ENCODE results near the gene DNAJB13.

DNA sequence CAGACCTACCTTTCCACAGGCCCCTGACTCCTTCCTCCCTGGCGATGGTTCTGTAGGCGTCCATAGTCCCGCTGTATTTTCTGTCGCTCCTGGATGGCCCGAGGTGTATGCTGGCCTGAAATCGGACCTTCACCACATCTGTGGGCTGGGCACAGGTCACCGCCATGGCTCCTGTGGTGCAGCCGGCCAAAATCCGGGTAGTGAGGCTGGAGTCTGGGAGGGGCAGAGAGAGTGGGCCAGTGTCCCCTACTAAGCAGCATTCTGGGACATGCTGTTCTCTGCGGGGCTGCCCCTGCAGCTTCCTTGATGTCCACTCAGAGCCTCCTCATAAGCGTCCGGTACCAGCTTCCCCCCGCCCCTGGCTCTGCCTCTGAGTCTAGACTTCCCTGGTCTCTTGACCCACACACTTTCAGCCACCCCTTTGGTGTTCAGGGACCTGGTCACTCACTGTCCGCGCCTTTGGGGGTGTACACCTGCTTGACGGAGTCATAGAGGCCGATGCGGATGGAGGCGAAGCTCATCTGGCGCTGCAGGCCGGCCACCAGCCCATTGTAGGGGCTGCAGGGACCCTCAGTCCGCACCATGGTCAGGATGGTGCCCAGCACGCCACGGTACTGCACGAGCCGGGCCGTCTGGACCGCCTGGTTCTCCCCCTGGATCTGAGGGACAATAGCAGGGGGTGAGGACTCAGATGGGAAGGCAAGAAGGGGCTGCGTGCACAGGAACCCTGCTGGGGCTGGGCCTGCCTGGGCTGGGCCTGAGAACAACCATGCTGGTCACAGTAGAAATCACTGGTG, 55.1 kb downstream of the DNAJB13 start:
- TF ChIP-seq, protein P1, sequence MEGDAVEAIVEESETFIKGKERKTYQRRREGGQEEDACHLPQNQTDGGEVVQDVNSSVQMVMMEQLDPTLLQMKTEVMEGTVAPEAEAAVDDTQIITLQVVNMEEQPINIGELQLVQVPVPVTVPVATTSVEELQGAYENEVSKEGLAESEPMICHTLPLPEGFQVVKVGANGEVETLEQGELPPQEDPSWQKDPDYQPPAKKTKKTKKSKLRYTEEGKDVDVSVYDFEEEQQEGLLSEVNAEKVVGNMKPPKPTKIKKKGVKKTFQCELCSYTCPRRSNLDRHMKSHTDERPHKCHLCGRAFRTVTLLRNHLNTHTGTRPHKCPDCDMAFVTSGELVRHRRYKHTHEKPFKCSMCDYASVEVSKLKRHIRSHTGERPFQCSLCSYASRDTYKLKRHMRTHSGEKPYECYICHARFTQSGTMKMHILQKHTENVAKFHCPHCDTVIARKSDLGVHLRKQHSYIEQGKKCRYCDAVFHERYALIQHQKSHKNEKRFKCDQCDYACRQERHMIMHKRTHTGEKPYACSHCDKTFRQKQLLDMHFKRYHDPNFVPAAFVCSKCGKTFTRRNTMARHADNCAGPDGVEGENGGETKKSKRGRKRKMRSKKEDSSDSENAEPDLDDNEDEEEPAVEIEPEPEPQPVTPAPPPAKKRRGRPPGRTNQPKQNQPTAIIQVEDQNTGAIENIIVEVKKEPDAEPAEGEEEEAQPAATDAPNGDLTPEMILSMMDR (conservative IDR thresholded peaks at IDR 0.05; ENCODE audit: low read depth, low read length) = no peak
- no peak for TF ChIP-seq EZH2 (IDR thresholded peaks at IDR 0.05; ENCODE audit: low read length, unreplicated experiment)

Data from PC-3 (cell line).